GM21390 (cell line): ENCODE data around the gene MPP3.
"Not testable (repeated sequence)": the region's sequence is repeated elsewhere in the genome, so short reads cannot be mapped to it uniquely, and the experiment has no call there.

Experiments used
- ATAC-seq: cut with Tn5 transposase; IDR thresholded peaks from one replicate; pipeline ENCODE4 v1.9.1; 2021; ENCODE audit not compliant: unreplicated experiment

Gene MPP3

GRCh38 chr17:43832976-43833829 lies at the start of gene MPP3:
Gene MPP3 (minus strand): TSS chr17:43833146. CDS start chr17:43831906, 1,240 bp downstream.
- no peak for ATAC-seq

GRCh38 chr17:43881758-43882505 lies 49.0 kb upstream of the MPP3 start:
- ATAC-seq = no peak

- no peak for ATAC-seq
These were observed 48.2 kb upstream of the MPP3 start for GRCh38 chr17:43881181-43881580.

- no peak for ATAC-seq
These were observed 47.6 kb upstream of the MPP3 start for GRCh38 chr17:43880420-43880991.

- ATAC-seq = no peak
These were observed 46.9 kb upstream of the MPP3 start for GRCh38 chr17:43879723-43880419.

GRCh38 chr17:43878260-43879175 lies 45.6 kb upstream of the MPP3 start:
- no peak for ATAC-seq

GRCh38 chr17:43877451-43878155 lies 44.7 kb upstream of the MPP3 start:
- no peak for ATAC-seq

GRCh38 chr17:43877031-43877430 lies 44.1 kb upstream of the MPP3 start:
- ATAC-seq = no peak

GRCh38 chr17:43875476-43876147 lies 42.7 kb upstream of the MPP3 start:
- ATAC-seq = no peak

GRCh38 chr17:43874293-43874692 lies 41.3 kb upstream of the MPP3 start:
- ATAC-seq = no peak

GRCh38 chr17:43873815-43874214 lies 40.9 kb upstream of the MPP3 start:
- no peak for ATAC-seq

- ATAC-seq = no peak
These were observed 40.1 kb upstream of the MPP3 start for GRCh38 chr17:43873091-43873490.

- no peak for ATAC-seq
These were observed 39.2 kb upstream of the MPP3 start for GRCh38 chr17:43871946-43872690.

GRCh38 chr17:43869031-43869430 lies 36.1 kb upstream of the MPP3 start:
- not testable (repeated sequence) for ATAC-seq

GRCh38 chr17:43868226-43868994 lies 35.5 kb upstream of the MPP3 start:
- no peak for ATAC-seq

- ATAC-seq = no peak
These were observed 31.4 kb upstream of the MPP3 start for GRCh38 chr17:43864161-43864984.

- ATAC-seq = no peak
These were observed 29.0 kb upstream of the MPP3 start for GRCh38 chr17:43861960-43862359.
